Peyer's patch (tissue), 4 donors: Measurements from ENCODE around the gene WWOX. TPM values are rescaled to one million over a fixed set of nuclear protein-coding genes. Genes with fewer than 3 reads are reported as not detected.

Source experiments
- DNase-seq, 3 donors: peaks; one replicate each; pipeline ENCODE4 v3.0.0-alpha.2; 2017 to 2019
- H3K27ac ChIP-seq, 4 donors: fragments of 200-600 bp; sonication (generic); one replicate each; pipeline ENCODE4 v1.5.1; 2016 to 2019
- H3K27me3 ChIP-seq, 2 donors: fragments of 200-600 bp; sonication (generic); one replicate each; pipeline ENCODE4 v1.5.1; 2019
- H3K36me3 ChIP-seq, 3 donors: fragments of 200-600 bp; sonication (generic); one replicate each; pipeline ENCODE4 v1.5.1; 2016 to 2019
- H3K4me1 ChIP-seq, 4 donors: fragments of 200-600 bp; sonication (generic); one replicate each; pipeline ENCODE4 v1.5.1; 2016 to 2019
- H3K4me3 ChIP-seq, 4 donors: fragments of 200-600 bp; sonication (generic); 1 replicate in 3 of 4; 2 replicates in 1 of 4; pipeline ENCODE4 v1.5.1; 2016 to 2019; ENCODE audit warnings: mild to moderate bottlenecking in 1 of 4
- H3K9me3 ChIP-seq, 4 donors: fragments of 200-600 bp; sonication (generic); one replicate each; pipeline ENCODE4 v1.5.1; 2016 to 2019; ENCODE audit warnings: mild to moderate bottlenecking in 1 of 4
- POLR2A ChIP-seq, 2 donors: fragments of 450-650 bp; IDR thresholded peaks; one replicate each; pipeline ENCODE4 v1.5.1; 2017; ENCODE audit warnings: antibody characterized with exemption in 2 of 2, mild to moderate bottlenecking in 2 of 2, moderate library complexity in 2 of 2
- total RNA-seq, 4 donors: library from RNA; depleted of rRNA; stranded (reverse); fragments of >200 nt; gene quantifications; one replicate each; pipeline ENCODE4 v1.1.0, GENCODE V29; 2016
- TF ChIP-seq, protein P1 (sequence below), 6 experiments: fragments of 450-650 bp in 4 of 6; fragments of 200-600 bp in 2 of 6; sonication (generic) in 1 of 6; IDR thresholded peaks; one replicate each; pipeline ENCODE4 v1.5.1; 2017 to 2019; ENCODE audit warnings: antibody characterized with exemption in 6 of 6, mild to moderate bottlenecking in 3 of 6, moderate library complexity in 1 of 6

Gene WWOX
- total RNA-seq, 4 donors from 2014 or later, result 17.3 to 197 (median 57.5) TPM

- H3K4me3 ChIP-seq, result no peak overlapping the region
- DNase-seq, result no peak
- no peaks in the 10 kb centered on the region for H3K27me3 ChIP-seq
- no peaks in the 10 kb centered on the region for H3K36me3 ChIP-seq
- TF ChIP-seq POLR2A (IDR thresholded peaks at IDR 0.05), result no peak
- TF ChIP-seq, protein P1, sequence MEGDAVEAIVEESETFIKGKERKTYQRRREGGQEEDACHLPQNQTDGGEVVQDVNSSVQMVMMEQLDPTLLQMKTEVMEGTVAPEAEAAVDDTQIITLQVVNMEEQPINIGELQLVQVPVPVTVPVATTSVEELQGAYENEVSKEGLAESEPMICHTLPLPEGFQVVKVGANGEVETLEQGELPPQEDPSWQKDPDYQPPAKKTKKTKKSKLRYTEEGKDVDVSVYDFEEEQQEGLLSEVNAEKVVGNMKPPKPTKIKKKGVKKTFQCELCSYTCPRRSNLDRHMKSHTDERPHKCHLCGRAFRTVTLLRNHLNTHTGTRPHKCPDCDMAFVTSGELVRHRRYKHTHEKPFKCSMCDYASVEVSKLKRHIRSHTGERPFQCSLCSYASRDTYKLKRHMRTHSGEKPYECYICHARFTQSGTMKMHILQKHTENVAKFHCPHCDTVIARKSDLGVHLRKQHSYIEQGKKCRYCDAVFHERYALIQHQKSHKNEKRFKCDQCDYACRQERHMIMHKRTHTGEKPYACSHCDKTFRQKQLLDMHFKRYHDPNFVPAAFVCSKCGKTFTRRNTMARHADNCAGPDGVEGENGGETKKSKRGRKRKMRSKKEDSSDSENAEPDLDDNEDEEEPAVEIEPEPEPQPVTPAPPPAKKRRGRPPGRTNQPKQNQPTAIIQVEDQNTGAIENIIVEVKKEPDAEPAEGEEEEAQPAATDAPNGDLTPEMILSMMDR (IDR thresholded peaks at IDR 0.05), result no peak
- peaks cover 0 to 4% (median 0%) of the 10 kb centered on the region in 4 donors for H3K4me1 ChIP-seq
- H3K9me3 ChIP-seq, result no peaks in the 10 kb centered on the region
- H3K27ac ChIP-seq, result no peak overlapping the region
Observed at GRCh38 chr16:78611318-78611717, 511.9 kb downstream of the WWOX start.

DNA sequence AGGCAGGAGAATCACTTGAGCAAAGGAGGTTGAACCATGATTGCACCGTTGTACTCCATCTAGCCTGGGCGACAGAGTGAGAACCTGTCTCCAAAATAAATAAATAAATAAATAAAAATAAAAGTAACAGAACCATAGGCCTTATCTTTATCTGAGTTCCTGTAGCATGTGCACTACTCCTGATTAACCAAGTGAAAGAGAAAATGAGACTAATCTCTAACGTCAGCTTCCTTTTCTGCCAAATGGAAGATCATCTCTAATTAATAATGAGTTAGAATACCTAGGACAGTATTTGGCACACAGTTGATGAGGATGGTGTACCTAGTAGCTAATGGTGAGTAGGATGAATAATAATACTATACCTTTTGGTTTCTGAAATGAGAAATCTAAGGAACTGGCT, 520.4 kb downstream of the WWOX start:
- Histone ChIP-seq H3K4me3 (no peak overlapping the region), H3K27ac (no peak overlapping the region), H3K4me1 (no peaks in the 10 kb centered on the region), H3K27me3 (no peaks in the 10 kb centered on the region), H3K9me3 (peaks cover 0 to 5% (median 0%) of the 10 kb centered on the region in 4 donors), H3K36me3 (no peaks in the 10 kb centered on the region)
- TF ChIP-seq POLR2A (IDR thresholded peaks at IDR 0.05), result no peak
- TF ChIP-seq, protein P1 (IDR thresholded peaks at IDR 0.05), result no peak
- DNase-seq, result no peak

DNA sequence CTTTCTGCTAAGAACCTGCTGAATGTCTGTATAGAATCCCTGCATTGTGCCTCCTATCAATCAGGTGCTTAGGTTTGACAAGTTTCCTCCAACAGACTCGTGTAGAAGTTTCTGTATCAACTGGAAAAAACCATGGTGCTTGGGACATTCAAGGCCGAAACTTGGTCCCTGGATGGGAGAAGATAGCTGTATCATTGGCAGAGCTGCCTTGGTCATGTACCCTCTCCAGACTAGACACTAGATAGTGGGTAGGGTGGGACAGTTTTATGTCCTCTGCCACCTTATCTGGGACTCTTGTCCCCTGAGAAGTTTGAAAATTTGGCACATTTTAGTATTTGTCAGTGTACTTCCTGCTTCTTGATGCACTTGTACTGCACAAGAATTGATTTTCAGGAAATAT, 520.8 kb downstream of the WWOX start:
- Histone ChIP-seq H3K27ac (no peak overlapping the region), H3K9me3 (peaks cover 0 to 5% (median 0%) of the 10 kb centered on the region in 4 donors), H3K27me3 (no peaks in the 10 kb centered on the region), H3K4me3 (no peak overlapping the region), H3K36me3 (no peaks in the 10 kb centered on the region), H3K4me1 (no peaks in the 10 kb centered on the region)
- DNase-seq, result no peak
- no peak for TF ChIP-seq POLR2A (IDR thresholded peaks at IDR 0.05)
- TF ChIP-seq, protein P1 (IDR thresholded peaks at IDR 0.05), result no peak

DNA sequence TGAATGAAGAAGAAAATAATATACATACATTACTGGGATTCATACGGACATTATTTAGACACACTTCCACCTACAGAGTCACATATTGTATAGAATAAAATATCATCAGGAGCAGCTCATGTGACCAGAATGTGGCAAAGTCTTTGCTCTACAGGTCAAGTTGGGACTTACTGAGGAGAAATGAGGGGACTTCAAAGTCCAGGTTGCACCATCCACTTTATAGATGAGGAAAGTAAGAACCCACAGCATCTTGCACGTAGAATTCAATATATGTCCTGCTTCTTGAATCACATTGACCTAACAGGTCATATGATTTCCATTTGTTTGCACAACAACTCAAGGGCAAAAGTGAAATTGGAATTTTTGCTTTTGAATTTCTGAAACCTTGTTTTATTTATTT, 524.3 kb downstream of the WWOX start:
- no peak for DNase-seq
- H3K9me3 ChIP-seq, result peaks cover 0 to 5% (median 0%) of the 10 kb centered on the region in 4 donors
- no peak for TF ChIP-seq POLR2A (IDR thresholded peaks at IDR 0.05)
- TF ChIP-seq, protein P1 (IDR thresholded peaks at IDR 0.05), result no peak

DNA sequence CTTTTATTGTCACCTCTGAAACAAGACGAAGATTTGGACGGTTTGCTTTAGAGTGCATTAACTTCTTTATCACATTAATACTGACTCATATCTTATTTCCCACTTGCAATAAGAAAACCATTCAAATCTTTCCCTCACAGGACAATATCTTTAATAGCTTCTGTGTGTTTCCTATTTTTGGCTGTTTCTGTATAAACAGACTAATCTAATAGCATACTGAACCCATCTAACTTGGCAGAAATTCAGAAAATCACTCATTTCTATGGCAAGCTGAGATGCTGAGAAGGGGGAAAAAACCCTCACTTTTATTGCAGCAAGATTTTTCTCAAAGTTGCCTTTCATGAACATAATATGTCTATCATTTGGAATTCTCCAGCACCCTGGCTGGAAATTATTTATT, 524.9 kb downstream of the WWOX start:
- Histone ChIP-seq H3K27me3 (no peaks in the 10 kb centered on the region), H3K4me1 (no peaks in the 10 kb centered on the region), H3K4me3 (no peak overlapping the region), H3K27ac (no peak overlapping the region), H3K36me3 (no peaks in the 10 kb centered on the region), H3K9me3 (peaks cover 0 to 5% (median 0%) of the 10 kb centered on the region in 4 donors)
- TF ChIP-seq, protein P1 (IDR thresholded peaks at IDR 0.05), result no peak
- no peak for TF ChIP-seq POLR2A (IDR thresholded peaks at IDR 0.05)
- no peak for DNase-seq

More for the DNA sequence above, 524.3 kb downstream of the WWOX start:
- no peak overlapping the region for H3K27ac ChIP-seq
- H3K4me3 ChIP-seq, result no peak overlapping the region
- no peaks in the 10 kb centered on the region for H3K27me3 ChIP-seq
- H3K4me1 ChIP-seq, result no peaks in the 10 kb centered on the region
- H3K36me3 ChIP-seq, result no peaks in the 10 kb centered on the region
